ENCODE data around the gene GPR89A.
"Not testable (repeated sequence)": the region's sequence is repeated elsewhere in the genome, so short reads cannot be mapped to it uniquely, and the experiment has no call there.

Gene GPR89A

GRCh38 chr1:145607833-145608733 lies at the start of gene GPR89A:
Gene GPR89A (plus strand): TSS chr1:145607988. CDS start chr1:145608134, 146 bp downstream.
- DNase-seq = peak; percentile 75

- not testable (repeated sequence) for DNase-seq
Measured at GRCh38 chr1:145586820-145587219, 21.0 kb upstream of the GPR89A start.

- not testable (repeated sequence) for DNase-seq
Measured at GRCh38 chr1:145590806-145591205, 17.0 kb upstream of the GPR89A start.

- not testable (repeated sequence) for DNase-seq
Measured at GRCh38 chr1:145592347-145592746, 15.4 kb upstream of the GPR89A start.

GRCh38 chr1:145595421-145595820 lies 12.4 kb upstream of the GPR89A start:
- not testable (repeated sequence) for DNase-seq

GRCh38 chr1:145596236-145596635 lies 11.6 kb upstream of the GPR89A start:
- DNase-seq = not testable (repeated sequence)

- not testable (repeated sequence) for DNase-seq
Measured at GRCh38 chr1:145599426-145599825, 8.4 kb upstream of the GPR89A start.

- no peak for DNase-seq
Measured at GRCh38 chr1:145601593-145601992, 6.2 kb upstream of the GPR89A start.

- DNase-seq = not testable (repeated sequence)
Measured at GRCh38 chr1:145606840-145607239, 948 bp upstream of the GPR89A start.

GRCh38 chr1:145607289-145607688 lies 499 bp upstream of the GPR89A start:
- DNase-seq = not testable (repeated sequence)

- DNase-seq = not testable (repeated sequence)
Measured at GRCh38 chr1:145610744-145611143, 3.0 kb downstream of the GPR89A start.

- not testable (repeated sequence) for DNase-seq
Measured at GRCh38 chr1:145620073-145620472, 12.3 kb downstream of the GPR89A start.

GRCh38 chr1:145622177-145622576 lies 14.4 kb downstream of the GPR89A start:
- DNase-seq = not testable (repeated sequence)

GRCh38 chr1:145636237-145636636 lies 28.4 kb downstream of the GPR89A start:
- DNase-seq = not testable (repeated sequence)

- DNase-seq = not testable (repeated sequence)
Measured at GRCh38 chr1:145641886-145642285, 34.1 kb downstream of the GPR89A start.

GRCh38 chr1:145643990-145644389 lies 36.2 kb downstream of the GPR89A start:
- not testable (repeated sequence) for DNase-seq

GRCh38 chr1:145656245-145656943 lies 48.6 kb downstream of the GPR89A start:
- DNase-seq = not testable (repeated sequence)

GRCh38 chr1:145662502-145662901 lies 54.7 kb downstream of the GPR89A start:
- peak; percentile 36 for DNase-seq

- DNase-seq = not testable (repeated sequence)
Measured at GRCh38 chr1:145665015-145665414, 57.2 kb downstream of the GPR89A start.

- DNase-seq = not testable (repeated sequence)
Measured at GRCh38 chr1:145670995-145671745, 63.4 kb downstream of the GPR89A start.

- not testable (repeated sequence) for DNase-seq
Measured at GRCh38 chr1:145673217-145673616, 65.4 kb downstream of the GPR89A start.

- not testable (repeated sequence) for DNase-seq
Measured at GRCh38 chr1:145684858-145685257, 77.1 kb downstream of the GPR89A start.

GRCh38 chr1:145686078-145686477 lies 78.3 kb downstream of the GPR89A start:
- DNase-seq = not testable (repeated sequence)

All from DMS79 (cell line).